Measurements from ENCODE around the gene PRDM16. TPM values are rescaled to one million over a fixed set of nuclear protein-coding genes. Genes with fewer than 3 reads are reported as not detected.

Gene PRDM16
- total and polyA plus RNA-seq, 2 of the 13 experiments (the other 11 are each of a cell fraction or from before 2014, with no cell fraction given): 0.15 to 0.81 TPM

DNA sequence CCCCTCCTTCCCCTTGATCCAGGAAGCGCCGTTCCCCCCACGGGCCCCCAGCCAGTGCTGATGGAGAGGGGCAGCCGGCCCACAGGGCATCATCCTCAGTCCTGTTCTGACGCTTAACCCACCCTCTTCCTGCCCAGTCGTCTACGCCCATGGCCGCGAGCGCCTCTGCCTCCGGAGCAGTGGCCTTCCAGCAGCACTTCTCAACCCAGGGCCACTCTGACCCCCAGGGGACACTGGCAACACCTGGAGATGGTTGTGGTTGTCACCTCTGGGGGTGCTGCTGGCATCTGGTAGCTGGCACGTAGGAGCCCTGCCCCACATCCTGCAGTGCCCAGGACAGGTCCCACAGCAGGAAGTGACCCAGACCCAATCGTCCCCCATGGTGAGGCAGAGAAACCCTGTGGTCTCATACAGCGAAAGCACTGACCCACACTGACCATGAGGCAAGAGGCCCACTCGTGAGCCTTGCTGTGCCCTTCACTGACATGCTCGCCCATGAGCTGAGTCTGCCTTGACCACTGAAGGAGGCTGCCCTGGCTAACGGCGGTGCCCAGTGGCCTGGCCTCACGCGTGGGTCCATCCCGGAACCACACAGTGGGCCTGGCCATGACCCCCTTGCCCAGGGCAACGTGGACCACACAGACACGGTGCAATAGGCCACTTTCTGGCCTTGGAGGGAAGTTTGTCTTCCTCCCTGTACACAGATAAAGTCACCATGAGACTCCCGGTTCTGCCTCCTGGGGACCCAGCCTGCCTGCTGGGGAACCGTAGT, 288.7 kb downstream of the PRDM16 start (continued):
- TF ChIP-seq ZC3H4 (CRISPR knock-in tag; IDR thresholded peaks at IDR 0.05; ENCODE audit: borderline replicate concordance): no peak
- no peak for TF ChIP-seq GABPB1 (CRISPR knock-in tag; IDR thresholded peaks at IDR 0.05)
- TF ChIP-seq ZNF33B (CRISPR knock-in tag; IDR thresholded peaks at IDR 0.05): no peak
- no peak for TF ChIP-seq TCF12 (IDR thresholded peaks at IDR 0.05)
- TF ChIP-seq TCF12 (CRISPR knock-in tag; IDR thresholded peaks at IDR 0.05): 0 out of 2 replicates have a peak, but pooled peaks have one; percentile 35
- TF ChIP-seq RBM22 (optimal IDR thresholded peaks at IDR 0.05; ENCODE audit: low read length): no peak
- TF ChIP-seq NFATC3 (CRISPR knock-in tag; IDR thresholded peaks at IDR 0.05): no peak
- TF ChIP-seq CBFB (CRISPR knock-in tag; IDR thresholded peaks at IDR 0.05): no peak
- TF ChIP-seq, protein P1, sequence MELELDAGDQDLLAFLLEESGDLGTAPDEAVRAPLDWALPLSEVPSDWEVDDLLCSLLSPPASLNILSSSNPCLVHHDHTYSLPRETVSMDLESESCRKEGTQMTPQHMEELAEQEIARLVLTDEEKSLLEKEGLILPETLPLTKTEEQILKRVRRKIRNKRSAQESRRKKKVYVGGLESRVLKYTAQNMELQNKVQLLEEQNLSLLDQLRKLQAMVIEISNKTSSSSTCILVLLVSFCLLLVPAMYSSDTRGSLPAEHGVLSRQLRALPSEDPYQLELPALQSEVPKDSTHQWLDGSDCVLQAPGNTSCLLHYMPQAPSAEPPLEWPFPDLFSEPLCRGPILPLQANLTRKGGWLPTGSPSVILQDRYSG (CRISPR knock-in tag; IDR thresholded peaks at IDR 0.05): no peak
- TF ChIP-seq, protein P2, sequence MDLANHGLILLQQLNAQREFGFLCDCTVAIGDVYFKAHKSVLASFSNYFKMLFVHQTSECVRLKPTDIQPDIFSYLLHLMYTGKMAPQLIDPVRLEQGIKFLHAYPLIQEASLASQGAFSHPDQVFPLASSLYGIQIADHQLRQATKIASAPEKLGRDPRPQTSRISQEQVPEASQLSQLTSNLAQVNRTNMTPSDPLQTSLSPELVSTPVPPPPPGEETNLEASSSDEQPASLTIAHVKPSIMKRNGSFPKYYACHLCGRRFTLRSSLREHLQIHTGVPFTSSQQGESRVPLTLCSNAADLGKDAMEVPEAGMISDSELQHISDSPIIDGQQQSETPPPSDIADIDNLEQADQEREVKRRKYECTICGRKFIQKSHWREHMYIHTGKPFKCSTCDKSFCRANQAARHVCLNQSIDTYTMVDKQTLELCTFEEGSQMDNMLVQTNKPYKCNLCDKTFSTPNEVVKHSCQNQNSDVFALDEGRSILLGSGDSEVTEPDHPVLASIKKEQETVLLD (CRISPR knock-in tag; IDR thresholded peaks at IDR 0.05; ENCODE audit: low read depth): 0 out of 2 replicates have a peak, but pooled peaks have one; percentile 36
- TF ChIP-seq, protein P3, sequence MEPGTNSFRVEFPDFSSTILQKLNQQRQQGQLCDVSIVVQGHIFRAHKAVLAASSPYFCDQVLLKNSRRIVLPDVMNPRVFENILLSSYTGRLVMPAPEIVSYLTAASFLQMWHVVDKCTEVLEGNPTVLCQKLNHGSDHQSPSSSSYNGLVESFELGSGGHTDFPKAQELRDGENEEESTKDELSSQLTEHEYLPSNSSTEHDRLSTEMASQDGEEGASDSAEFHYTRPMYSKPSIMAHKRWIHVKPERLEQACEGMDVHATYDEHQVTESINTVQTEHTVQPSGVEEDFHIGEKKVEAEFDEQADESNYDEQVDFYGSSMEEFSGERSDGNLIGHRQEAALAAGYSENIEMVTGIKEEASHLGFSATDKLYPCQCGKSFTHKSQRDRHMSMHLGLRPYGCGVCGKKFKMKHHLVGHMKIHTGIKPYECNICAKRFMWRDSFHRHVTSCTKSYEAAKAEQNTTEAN (CRISPR knock-in tag; conservative IDR thresholded peaks at IDR 0.05): no peak
- no peak for TF ChIP-seq CEBPB (IDR thresholded peaks at IDR 0.05; ENCODE audit: borderline replicate concordance, low read depth, low read length)
- no peak for TF ChIP-seq ZFP41 (CRISPR knock-in tag; IDR thresholded peaks at IDR 0.05; ENCODE audit: borderline replicate concordance)
- no peak for TF ChIP-seq TBP (CRISPR knock-in tag; IDR thresholded peaks at IDR 0.05)
- TF ChIP-seq MTA1 (CRISPR knock-in tag; IDR thresholded peaks at IDR 0.05; ENCODE audit: borderline replicate concordance): 0 out of 2 replicates have a peak, but pooled peaks have one; percentile 4
- no peak for TF ChIP-seq HDAC2 (CRISPR knock-in tag; IDR thresholded peaks at IDR 0.05)
- no peak for TF ChIP-seq CBX1 (IDR thresholded peaks at IDR 0.05; ENCODE audit: low read depth)
- TF ChIP-seq, protein P4, sequence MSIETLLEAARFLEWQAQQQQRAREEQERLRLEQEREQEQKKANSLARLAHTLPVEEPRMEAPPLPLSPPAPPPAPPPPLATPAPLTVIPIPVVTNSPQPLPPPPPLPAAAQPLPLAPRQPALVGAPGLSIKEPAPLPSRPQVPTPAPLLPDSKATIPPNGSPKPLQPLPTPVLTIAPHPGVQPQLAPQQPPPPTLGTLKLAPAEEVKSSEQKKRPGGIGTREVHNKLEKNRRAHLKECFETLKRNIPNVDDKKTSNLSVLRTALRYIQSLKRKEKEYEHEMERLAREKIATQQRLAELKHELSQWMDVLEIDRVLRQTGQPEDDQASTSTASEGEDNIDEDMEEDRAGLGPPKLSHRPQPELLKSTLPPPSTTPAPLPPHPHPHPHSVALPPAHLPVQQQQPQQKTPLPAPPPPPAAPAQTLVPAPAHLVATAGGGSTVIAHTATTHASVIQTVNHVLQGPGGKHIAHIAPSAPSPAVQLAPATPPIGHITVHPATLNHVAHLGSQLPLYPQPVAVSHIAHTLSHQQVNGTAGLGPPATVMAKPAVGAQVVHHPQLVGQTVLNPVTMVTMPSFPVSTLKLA (IDR thresholded peaks at IDR 0.05): no peak
- TF ChIP-seq MTF2 (CRISPR knock-in tag; IDR thresholded peaks at IDR 0.05; ENCODE audit: borderline replicate concordance): no peak
- TF ChIP-seq SIN3A (IDR thresholded peaks at IDR 0.05; ENCODE audit: borderline replicate concordance, low read depth, low read length): no peak
- TF ChIP-seq ARID2 (CRISPR knock-in tag; IDR thresholded peaks at IDR 0.05; ENCODE audit: borderline replicate concordance): no peak
